Prostate gland (tissue), 2 donors: ENCODE measurements around the gene HSPB6. TPM values are rescaled to one million over a fixed set of nuclear protein-coding genes. Genes with fewer than 3 reads are reported as not detected.
A peak's percentile ranks its signal among the peaks of the same experiment; 100 is the strongest.

Experiments used
- DNase-seq: peaks from one replicate; pipeline ENCODE4 v3.0.0-alpha.2; 2019; ENCODE audit warnings: low spot score
- H3K27ac ChIP-seq, 2 donors: fragments of 200-600 bp; sonication (generic); 2 replicates each; pipeline ENCODE4 v1.5.1; 2017 to 2019
- H3K27me3 ChIP-seq: fragments of 200-600 bp; sonication (generic); replicated peaks from 2 replicates; pipeline ENCODE4 v1.5.1; 2019; ENCODE audit not compliant: insufficient read depth
- H3K36me3 ChIP-seq, 2 donors: fragments of 200-600 bp; sonication (generic); 1 replicate in 1 of 2; 2 replicates in 1 of 2; pipeline versions ENCODE4 v1.5.1 to v1.8.1; 2017 to 2019
- H3K4me1 ChIP-seq: fragments of 200-600 bp; sonication (generic); replicated peaks from 2 replicates; pipeline ENCODE4 v1.5.1; 2019
- H3K4me3 ChIP-seq, 2 donors: fragments of 200-600 bp; sonication (generic); 2 replicates each; pipeline ENCODE4 v1.5.1; 2017 to 2019
- H3K9me3 ChIP-seq: fragments of 200-600 bp; sonication (generic); 2 replicates; pipeline ENCODE4 v1.5.1; 2017
- CTCF ChIP-seq, 4 experiments: fragments of 200-600 bp in 2 of 4; fragments of 450-650 bp in 2 of 4; sonication (generic) in 2 of 4; IDR thresholded peaks; 1 replicate in 3 of 4; 2 replicates in 1 of 4; pipeline ENCODE4 v1.5.1; 2016 to 2019; ENCODE audit warnings: antibody characterized with exemption in 4 of 4, mild to moderate bottlenecking in 2 of 4, moderate library complexity in 2 of 4
- POLR2A ChIP-seq: fragments of 450-650 bp; IDR thresholded peaks from one replicate; pipeline ENCODE4 v1.6.1; 2016; ENCODE audit warnings: antibody characterized with exemption, mild to moderate bottlenecking
- POLR2AphosphoS5 ChIP-seq: sonication (generic); formaldehyde crosslinking; IDR thresholded peaks from one replicate; pipeline ENCODE4 v1.6.1; 2017; ENCODE audit warnings: antibody characterized with exemption
- WGBS: methylation state at CpG from one replicate; pipeline ENCODE4 v1.1.5; 2018; 5-methylcytosine and 5-hydroxymethylcytosine counted together
- intact Hi-C: fragments of 100-400 bp; cut with DNase I; formaldehyde crosslinking; loops from one replicate; pipeline ENCODE4 v1.14.2; 2022
- total RNA-seq, 2 donors: library from RNA; depleted of rRNA; stranded (reverse); fragments of >200 nt; gene quantifications; one replicate each; pipeline ENCODE4 v1.1.0, GENCODE V29; 2016

Gene HSPB6
- total RNA-seq, 2 donors from 2014 or later: 32.2 to 78.5 TPM

GRCh38 chr19:35776102-35776788 is 19.4 kb upstream of the HSPB6 start:
- no peaks in the 10 kb centered on the region for H3K4me1 ChIP-seq
- no peaks in the 10 kb centered on the region for H3K27me3 ChIP-seq
- DNase-seq: no peak
- no peaks in the 10 kb centered on the region for H3K9me3 ChIP-seq
- WGBS: 54% methylated on average over 12 of the region's 13 CpGs
- intact Hi-C loops: no loop called here
- peak overlapping the region; percentile 68 to 84 for H3K4me3 ChIP-seq
- no peaks in the 10 kb centered on the region for H3K36me3 ChIP-seq
- TF ChIP-seq POLR2AphosphoS5 (no peak), POLR2A (no peak), CTCF (IDR thresholded peaks at IDR 0.05) (no peak)
- no peak overlapping the region for H3K27ac ChIP-seq

- Histone ChIP-seq H3K4me1 (no peaks in the 10 kb centered on the region), H3K9me3 (no peaks in the 10 kb centered on the region), H3K27ac (peak within 1 kb of the TSS in 1 of 2 donors; percentile 39), H3K4me3 (peak within 1 kb of the TSS; percentile 68 to 84), H3K36me3 (no peaks in the 10 kb centered on the region), H3K27me3 (no peaks in the 10 kb centered on the region)
- peak; percentile 98 for DNase-seq
- no peak for TF ChIP-seq POLR2A
- peak in 2 of 4 experiments; percentile 3 to 19 for TF ChIP-seq CTCF (IDR thresholded peaks at IDR 0.05)
- TF ChIP-seq POLR2AphosphoS5: peak; percentile 72
- intact Hi-C loops: no loop called here
- under 1% methylated on average over 53 of the region's 82 CpGs for WGBS
Observed at GRCh38 chr19:35775298-35776101, 18.7 kb upstream of the HSPB6 start, which contains the start of gene ARHGAP33. Gene ARHGAP33 (plus strand): TSS chr19:35775564. CDS start chr19:35775659, 95 bp downstream.

- Histone ChIP-seq H3K27ac (no peak overlapping the region), H3K4me3 (peak overlapping the region; percentile 68 to 84), H3K27me3 (no peaks in the 10 kb centered on the region), H3K4me1 (no peaks in the 10 kb centered on the region), H3K9me3 (no peaks in the 10 kb centered on the region), H3K36me3 (no peaks in the 10 kb centered on the region)
- WGBS: 39% methylated on average over 9 of the region's 9 CpGs
- no peak for DNase-seq
- TF ChIP-seq CTCF (IDR thresholded peaks at IDR 0.05) (no peak), POLR2AphosphoS5 (no peak), POLR2A (no peak)
- intact Hi-C loops: no loop called here
Observed at GRCh38 chr19:35775046-35775297, 18.1 kb upstream of the HSPB6 start.

GRCh38 chr19:35774274-35775045 is 17.6 kb upstream of the HSPB6 start:
- intact Hi-C loops: no loop called here
- H3K4me3 ChIP-seq: peak overlapping the region; percentile 68 to 84
- no peak overlapping the region for H3K27ac ChIP-seq
- no peaks in the 10 kb centered on the region for H3K4me1 ChIP-seq
- 49% methylated on average over 16 of the region's 16 CpGs for WGBS
- H3K9me3 ChIP-seq: no peaks in the 10 kb centered on the region
- no peak for DNase-seq
- TF ChIP-seq POLR2AphosphoS5 (no peak), POLR2A (no peak), CTCF (IDR thresholded peaks at IDR 0.05) (no peak)
- H3K27me3 ChIP-seq: no peaks in the 10 kb centered on the region
- H3K36me3 ChIP-seq: no peaks in the 10 kb centered on the region
